ENCODE measurements around the gene ACOT7.

ACOT7 gene

DNA sequence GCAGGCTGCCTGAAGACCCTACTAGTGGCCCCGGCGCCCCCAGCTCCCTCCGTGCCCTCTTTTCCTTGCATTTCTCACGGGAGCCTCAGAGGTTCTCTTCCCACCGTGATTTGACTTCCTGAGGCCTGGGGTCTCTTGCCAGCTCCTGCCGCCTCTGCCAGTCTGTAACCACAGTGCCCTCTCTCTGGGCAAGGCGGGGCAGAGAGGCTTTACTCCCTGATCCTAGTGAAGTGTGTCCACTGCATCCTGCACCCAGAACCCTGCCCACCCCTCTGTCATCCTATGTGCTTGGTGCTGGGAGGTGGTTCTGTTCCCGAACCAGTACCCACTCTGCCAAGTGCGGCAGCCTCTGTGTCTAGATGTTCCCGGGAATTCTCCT is 33.4 kb upstream of the ACOT7 start:
- peaks cover 7% of the 10 kb centered on the region for H3K4me1 Mint-ChIP-seq
- H3K4me3 Mint-ChIP-seq = no peak overlapping the region
- H3K36me3 Mint-ChIP-seq (ENCODE audit: low read depth) = no peaks in the 10 kb centered on the region
- no peak overlapping the region for H3K27ac Mint-ChIP-seq
- TF ChIP-seq, protein P1, sequence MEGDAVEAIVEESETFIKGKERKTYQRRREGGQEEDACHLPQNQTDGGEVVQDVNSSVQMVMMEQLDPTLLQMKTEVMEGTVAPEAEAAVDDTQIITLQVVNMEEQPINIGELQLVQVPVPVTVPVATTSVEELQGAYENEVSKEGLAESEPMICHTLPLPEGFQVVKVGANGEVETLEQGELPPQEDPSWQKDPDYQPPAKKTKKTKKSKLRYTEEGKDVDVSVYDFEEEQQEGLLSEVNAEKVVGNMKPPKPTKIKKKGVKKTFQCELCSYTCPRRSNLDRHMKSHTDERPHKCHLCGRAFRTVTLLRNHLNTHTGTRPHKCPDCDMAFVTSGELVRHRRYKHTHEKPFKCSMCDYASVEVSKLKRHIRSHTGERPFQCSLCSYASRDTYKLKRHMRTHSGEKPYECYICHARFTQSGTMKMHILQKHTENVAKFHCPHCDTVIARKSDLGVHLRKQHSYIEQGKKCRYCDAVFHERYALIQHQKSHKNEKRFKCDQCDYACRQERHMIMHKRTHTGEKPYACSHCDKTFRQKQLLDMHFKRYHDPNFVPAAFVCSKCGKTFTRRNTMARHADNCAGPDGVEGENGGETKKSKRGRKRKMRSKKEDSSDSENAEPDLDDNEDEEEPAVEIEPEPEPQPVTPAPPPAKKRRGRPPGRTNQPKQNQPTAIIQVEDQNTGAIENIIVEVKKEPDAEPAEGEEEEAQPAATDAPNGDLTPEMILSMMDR (IDR thresholded peaks at IDR 0.05; ENCODE audit: unreplicated experiment in 3 of 3) = no peak
- H3K9me3 Mint-ChIP-seq = no peaks in the 10 kb centered on the region
- H3K27me3 Mint-ChIP-seq (ENCODE audit: low read depth) = peaks cover 71% of the 10 kb centered on the region

DNA sequence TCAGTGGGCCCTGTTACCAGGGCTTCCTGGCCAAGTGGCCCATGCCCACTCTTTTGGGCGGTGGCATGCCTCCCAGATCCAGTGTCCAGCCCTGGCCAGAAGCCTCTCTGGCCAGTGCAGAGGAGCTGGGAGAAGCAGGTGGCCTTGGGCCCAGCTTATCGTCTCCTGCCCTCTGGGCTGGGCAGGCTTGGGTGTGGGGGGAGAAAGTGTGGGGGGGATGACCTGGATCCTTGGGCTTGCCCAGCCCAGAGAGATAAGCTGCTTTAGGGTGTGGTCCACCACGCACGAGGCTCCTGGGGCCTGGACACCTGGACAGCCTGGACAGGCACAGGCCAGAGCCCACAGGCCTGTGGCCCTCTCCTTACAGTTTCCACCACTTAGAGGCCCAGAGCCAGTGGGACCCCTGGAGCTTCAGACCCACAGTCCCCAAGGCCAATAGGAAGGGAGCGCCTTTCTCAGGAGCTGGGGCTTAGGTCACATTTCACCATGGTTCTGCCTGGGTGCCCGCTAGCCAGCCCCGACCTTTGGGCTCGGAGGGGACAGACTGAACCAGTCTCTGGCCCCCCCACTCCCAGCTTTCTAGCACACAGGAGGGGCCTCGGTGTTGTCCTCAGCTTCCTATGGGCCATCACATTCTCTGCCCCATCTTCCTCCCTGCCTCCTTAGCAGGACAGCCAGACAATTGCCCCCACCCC is 32.9 kb upstream of the ACOT7 start:
- H3K9me3 Mint-ChIP-seq = no peaks in the 10 kb centered on the region
- TF ChIP-seq, protein P1 (IDR thresholded peaks at IDR 0.05; ENCODE audit: unreplicated experiment in 3 of 3) = no peak
- H3K4me3 Mint-ChIP-seq = no peak overlapping the region
- peaks cover 7% of the 10 kb centered on the region for H3K4me1 Mint-ChIP-seq
- no peaks in the 10 kb centered on the region for H3K36me3 Mint-ChIP-seq (ENCODE audit: low read depth)
- H3K27ac Mint-ChIP-seq = no peak overlapping the region
- peaks cover 76% of the 10 kb centered on the region for H3K27me3 Mint-ChIP-seq (ENCODE audit: low read depth)

DNA sequence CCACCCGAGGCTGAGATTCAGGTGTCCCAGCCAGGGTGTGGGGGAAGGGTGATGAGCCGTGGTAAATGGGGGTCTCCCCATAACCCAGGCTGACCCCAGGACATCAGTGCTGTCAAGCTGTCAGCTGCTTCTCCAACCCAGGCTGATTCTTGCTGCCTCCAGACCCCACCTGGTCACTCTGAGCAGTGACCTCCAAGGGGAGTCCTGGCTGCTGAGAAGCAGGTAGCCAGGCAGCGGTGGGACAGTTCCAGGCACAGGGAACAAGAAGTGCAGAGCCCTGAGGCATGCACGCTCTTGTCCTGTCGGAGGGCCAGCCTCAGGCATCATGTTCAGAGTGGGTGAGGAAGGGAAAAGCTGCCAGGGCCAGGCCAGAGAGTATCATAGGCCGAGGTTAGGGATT is 32.1 kb upstream of the ACOT7 start:
- TF ChIP-seq, protein P1 (IDR thresholded peaks at IDR 0.05; ENCODE audit: unreplicated experiment in 3 of 3) = no peak
- H3K27ac Mint-ChIP-seq = no peak overlapping the region
- H3K4me3 Mint-ChIP-seq = no peak overlapping the region

DNA sequence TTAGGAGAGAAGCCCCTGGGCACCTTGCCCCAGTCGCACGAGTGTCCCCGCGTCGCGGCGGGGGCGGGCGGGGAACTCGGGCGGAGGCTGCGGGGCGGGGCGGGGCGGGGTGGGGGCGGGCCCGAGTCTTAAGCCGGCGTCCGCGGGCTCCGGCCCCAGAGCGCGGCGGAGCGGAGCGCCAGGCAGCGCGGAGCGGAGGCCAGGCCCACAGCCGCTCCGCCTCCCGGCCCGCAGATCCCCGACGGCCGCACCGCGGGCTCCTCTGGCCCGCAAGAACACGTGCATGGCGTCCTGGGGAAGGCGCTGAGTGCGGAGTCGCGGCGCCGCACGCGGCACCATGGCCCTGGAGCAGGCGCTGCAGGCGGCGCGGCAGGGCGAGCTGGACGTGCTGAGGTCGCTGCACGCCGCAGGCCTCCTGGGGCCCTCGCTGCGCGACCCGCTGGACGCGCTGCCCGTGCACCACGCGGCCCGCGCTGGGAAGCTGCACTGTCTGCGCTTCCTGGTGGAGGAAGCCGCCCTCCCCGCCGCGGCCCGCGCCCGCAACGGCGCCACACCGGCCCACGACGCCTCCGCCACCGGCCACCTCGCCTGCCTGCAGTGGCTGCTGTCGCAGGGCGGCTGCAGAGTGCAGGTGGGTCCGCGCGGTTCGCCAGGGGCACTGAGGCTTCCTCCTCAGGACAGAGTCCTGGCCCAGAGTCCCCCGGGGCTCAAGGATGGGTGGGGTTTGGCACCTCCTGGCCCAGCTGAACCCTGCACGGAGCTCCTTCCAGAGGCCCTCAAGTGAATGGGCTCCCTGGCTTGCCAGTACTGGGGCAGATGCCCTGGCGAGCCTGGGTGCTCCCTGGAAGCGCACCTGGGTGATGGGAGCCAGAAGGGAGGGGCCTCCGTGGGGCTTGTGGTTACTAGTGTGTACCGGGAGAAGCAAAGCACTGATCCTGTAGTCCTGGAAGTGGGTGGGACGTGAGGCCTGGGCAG is 31.3 kb upstream of the ACOT7 start, which contains the start of gene ESPN:
Gene ESPN (plus strand): TSS at position 158 of the 975 bp plus-strand sequence. CDS start 180 bp downstream, at position 338.
- H3K27me3 Mint-ChIP-seq (ENCODE audit: low read depth) = peaks cover 83% of the 10 kb centered on the region
- H3K27ac Mint-ChIP-seq = no peak within 1 kb of the TSS
- no peaks in the 10 kb centered on the region for H3K9me3 Mint-ChIP-seq
- H3K36me3 Mint-ChIP-seq (ENCODE audit: low read depth) = no peaks in the 10 kb centered on the region
- peak within 1 kb of the TSS in 2 of 3 experiments; percentile 23 to 26 for H3K4me3 Mint-ChIP-seq
- peaks cover under 1% of the 10 kb centered on the region for H3K4me1 Mint-ChIP-seq
- TF ChIP-seq, protein P1 (IDR thresholded peaks at IDR 0.05; ENCODE audit: unreplicated experiment in 3 of 3) = no peak

More for the DNA sequence above, 32.1 kb upstream of the ACOT7 start:
- Mint-ChIP-seq H3K27me3 (ENCODE audit: low read depth) (peaks cover 83% of the 10 kb centered on the region), H3K4me1 (peaks cover 7% of the 10 kb centered on the region), H3K36me3 (ENCODE audit: low read depth) (no peaks in the 10 kb centered on the region), H3K9me3 (no peaks in the 10 kb centered on the region)

DNA sequence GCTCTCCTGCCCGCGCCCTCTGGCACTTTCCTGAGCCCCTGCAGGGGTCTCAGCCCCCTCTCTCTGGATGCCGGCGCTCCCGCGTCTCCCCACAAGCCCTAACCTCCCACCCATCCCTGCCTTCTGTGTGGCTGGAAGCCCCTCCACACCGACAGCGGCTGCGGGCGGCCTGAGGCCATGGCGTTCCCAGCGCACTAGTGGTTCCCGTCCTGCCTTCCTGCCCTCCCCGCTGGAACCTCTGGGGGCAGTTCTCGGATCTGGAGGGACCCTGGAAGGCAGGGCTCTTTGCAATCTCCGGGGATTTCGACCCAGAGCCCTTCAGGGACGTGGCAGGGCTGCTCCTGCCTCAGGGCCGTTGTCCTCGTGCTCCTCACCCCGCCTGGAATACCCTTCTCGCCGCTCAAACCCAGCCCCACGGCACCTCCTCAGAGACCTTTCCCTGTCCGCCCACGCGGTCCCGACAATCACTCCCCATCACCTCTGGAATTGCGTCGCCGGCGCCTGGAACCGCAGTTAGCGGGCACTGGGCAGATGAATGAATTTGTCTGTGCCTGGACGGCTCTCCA is 30.5 kb upstream of the ACOT7 start:
- Mint-ChIP-seq H3K4me1 (no peaks in the 10 kb centered on the region), H3K9me3 (no peaks in the 10 kb centered on the region), H3K36me3 (ENCODE audit: low read depth) (no peaks in the 10 kb centered on the region), H3K27me3 (ENCODE audit: low read depth) (peaks cover 83% of the 10 kb centered on the region), H3K27ac (no peak overlapping the region), H3K4me3 (peak overlapping the region in 2 of 3 experiments; percentile 23 to 26)
- TF ChIP-seq, protein P1 (IDR thresholded peaks at IDR 0.05; ENCODE audit: unreplicated experiment in 3 of 3) = no peak
